GM12878 (cell line): ENCODE results near the gene BEAN1. TPM values are rescaled to one million over a fixed set of nuclear protein-coding genes. Genes with fewer than 3 reads are reported as not detected.

Source experiments
- ATAC-seq: fragments of 200-7000 bp; cut with Tn5 transposase; 3 replicates; pipeline ENCODE4 v1.9.1; 2020; ENCODE audit warnings: mild to moderate bottlenecking, moderate library complexity
- BruUV-seq: library from RNA; stranded (reverse); fragments of 400-500 nt; replicated peaks from 2 replicates; lab custom pipeline; 2021; lab: Mats Ljungman, UMichigan
- CTCF ChIA-PET: fragments of 300-600 bp; sonication (Branson Sonifier 250); formaldehyde crosslinking; extraction: SDS; loops from one replicate; lab custom pipeline; 2021; ENCODE audit warnings: inconsistent platforms; lab: Yijun Ruan, JAX
- POLR2A ChIA-PET: fragments of 350-600 bp; formaldehyde crosslinking; extraction: SDS; loops from one replicate; lab custom pipeline; 2021; ENCODE audit warnings: inconsistent platforms; lab: Charles Lee
- RAD21 ChIA-PET: fragments of 300-600 bp; sonication (Branson Sonifier 250); formaldehyde crosslinking; loops from one replicate; lab custom pipeline; 2023; ENCODE audit warnings: antibody characterized with exemption; ENCODE audit not compliant: unreplicated experiment; lab: Charles Lee
- SMC1A ChIA-PET: fragments of 300-600 bp; sonication (Branson Sonifier 250); formaldehyde crosslinking; loops from one replicate; lab custom pipeline; 2023; ENCODE audit not compliant: unreplicated experiment, uncharacterized antibody; lab: Charles Lee
- DNase-seq: peaks from one replicate; pipeline ENCODE4 v3.0.0-alpha.2; 2011; ENCODE audit warnings: low read depth, low spot score
- FAIRE-seq: peaks from 3 replicates; lab custom pipeline; 2011; peaks lifted over from hg19 to GRCh38; lab: Jason Lieb, UNC
- H2AFZ ChIP-seq: 2 replicates; pipeline ENCODE4 v1.6.0; 2011; ENCODE audit warnings: low read depth, low read length, control low read depth; ENCODE audit not compliant: control insufficient read depth
- H3K27ac ChIP-seq: 2 replicates; pipeline ENCODE4 v1.5.1; 2011; ENCODE audit warnings: control low read depth; ENCODE audit not compliant: control insufficient read depth, insufficient read depth
- H3K27me3 ChIP-seq, 2 experiments: replicated peaks in 1 of 2; 2 replicates each; pipeline versions ENCODE4 v1.6.0 to v1.6.1; 2011; ENCODE audit warnings: low read length in 1 of 2; ENCODE audit not compliant: control insufficient read depth in 2 of 2, insufficient read depth in 2 of 2
- H3K36me3 ChIP-seq, 2 experiments: 2 replicates each; pipeline ENCODE4 v1.5.1; 2011; ENCODE audit warnings: low read length in 1 of 2; ENCODE audit not compliant: control insufficient read depth in 2 of 2, insufficient read depth in 2 of 2
- H3K4me1 ChIP-seq: 2 replicates; pipeline ENCODE4 v1.6.1; 2011; ENCODE audit warnings: mild to moderate bottlenecking, low read length, moderate library complexity, mixed read lengths; ENCODE audit not compliant: control insufficient read depth, insufficient read depth
- H3K4me2 ChIP-seq: 2 replicates; pipeline ENCODE4 v1.6.0; 2011; ENCODE audit warnings: control low read depth; ENCODE audit not compliant: control insufficient read depth, insufficient read depth
- H3K4me3 ChIP-seq: fragments of 200-600 bp; sonication (generic); 2 replicates; pipeline ENCODE4 v1.5.1; 2016
- H3K79me2 ChIP-seq: 2 replicates; pipeline ENCODE4 v1.6.0; 2011; ENCODE audit warnings: low read length; ENCODE audit not compliant: control insufficient read depth, insufficient read depth
- H3K9ac ChIP-seq: 2 replicates; pipeline ENCODE4 v1.8.0; 2011; ENCODE audit warnings: low read length, control low read depth, mixed read lengths; ENCODE audit not compliant: control insufficient read depth, insufficient read depth
- H3K9me3 ChIP-seq: replicated peaks from 3 replicates; pipeline ENCODE4 v1.5.1; 2011; ENCODE audit warnings: mild to moderate bottlenecking, low read length; ENCODE audit not compliant: control insufficient read depth, insufficient read depth
- H4K20me1 ChIP-seq: 2 replicates; pipeline ENCODE4 v1.6.0; 2011; ENCODE audit not compliant: control insufficient read depth, insufficient read depth
- BACH1 ChIP-seq: fragments of 450-650 bp; IDR thresholded peaks from 2 replicates; pipeline ENCODE4 v1.6.1; 2017; ENCODE audit warnings: mild to moderate bottlenecking, borderline replicate concordance
- E2F4 ChIP-seq: IDR thresholded peaks from 2 replicates; pipeline ENCODE4 v1.6.1; 2012; ENCODE audit warnings: low read depth, low read length, improper control_type of control experiment
- HCFC1 ChIP-seq: fragments of 150-350 bp; IDR thresholded peaks from 2 replicates; pipeline ENCODE4 v1.6.1; 2014; ENCODE audit warnings: low read length
- IKZF2 ChIP-seq, 2 experiments: fragments of 450-650 bp; IDR thresholded peaks; 2 replicates each; pipeline ENCODE4 v1.6.1; 2017; ENCODE audit warnings: mild to moderate bottlenecking in 2 of 2, moderate library complexity in 2 of 2
- JUND ChIP-seq: IDR thresholded peaks from 2 replicates; pipeline ENCODE4 v1.6.1; 2012; ENCODE audit warnings: low read depth, mild to moderate bottlenecking, low read length, improper control_type of control experiment, moderate library complexity
- NR2F1 ChIP-seq: fragments of 450-650 bp; conservative IDR thresholded peaks from 2 replicates; pipeline ENCODE4 v1.6.1; 2017; ENCODE audit warnings: mild to moderate bottlenecking
- NRF1 ChIP-seq: conservative IDR thresholded peaks from 2 replicates; pipeline ENCODE4 v1.6.1; 2011; ENCODE audit warnings: mild to moderate bottlenecking, low read depth, low read length, improper control_type of control experiment
- RB1 ChIP-seq: fragments of 450-650 bp; formaldehyde crosslinking; IDR thresholded peaks from 2 replicates; pipeline ENCODE4 v1.6.1; 2017; ENCODE audit warnings: mild to moderate bottlenecking, borderline replicate concordance
- RBBP5 ChIP-seq: fragments of 200-600 bp; sonication (generic); conservative IDR thresholded peaks from 2 replicates; pipeline ENCODE4 v1.6.1; 2016
- RCOR1 ChIP-seq: conservative IDR thresholded peaks from 2 replicates; pipeline ENCODE4 v1.6.1; 2012; ENCODE audit warnings: low read depth, low read length, improper control_type of control experiment
- STAT3 ChIP-seq: IDR thresholded peaks from 2 replicates; pipeline ENCODE4 v1.6.1; 2011; ENCODE audit warnings: low read depth, low read length, improper control_type of control experiment
- USF2 ChIP-seq: IDR thresholded peaks from 2 replicates; pipeline ENCODE4 v1.6.1; 2011; ENCODE audit warnings: low read depth, low read length, improper control_type of control experiment, borderline replicate concordance
- ZZZ3 ChIP-seq: IDR thresholded peaks from 2 replicates; pipeline ENCODE4 v1.6.1; 2011; ENCODE audit warnings: low read depth; ENCODE audit not compliant: control insufficient read depth, insufficient read length
- WGBS: methylation state at CpG from one replicate; pipeline ENCODE4 v1.1.6; 2016; ENCODE audit warnings: low lambda C conversion rate; ENCODE audit not compliant: insufficient replicate concordance, insufficient coverage; ENCODE audit errors: missing lambda C conversion rate; 5-methylcytosine and 5-hydroxymethylcytosine counted together
- in situ Hi-C: fragments of 300-500 bp; cut with MboI; formaldehyde crosslinking; loops from 9 replicates; pipeline ENCODE4 v1.14.3; 2018; ENCODE audit warnings: mixed read lengths
- intact Hi-C: fragments of 100-400 bp; cut with micrococcal nuclease; formaldehyde crosslinking; loops from one replicate; pipeline ENCODE4 v1.14.2; 2022; ENCODE audit not compliant: unreplicated experiment
- polyA plus RNA-seq, 11 experiments: library from polyadenylated mRNA; depleted of rRNA in 4 of 11; unstranded in 6 of 11; stranded (reverse) in 5 of 11; fragments of >200 nt; fragmentation: Nextera tagmentation in 4 of 11; fragmentation: Illumina TruSeq in 1 of 11; extraction: Ambion mirVana in 4 of 11; extraction: Trizol in 1 of 11; gene quantifications; 1 replicate in 1 of 11; 2 replicates in 10 of 11; pipeline versions ENCODE4 v1.2.1 to v1.2.3, GENCODE V29; 2011 to 2016; ENCODE audit warnings: inconsistent platforms in 2 of 11, missing spikeins in 2 of 11, low read depth in 1 of 11
- total RNA-seq, 4 experiments: library from RNA; depleted of rRNA in 3 of 4; stranded (reverse); fragments of >200 nt in 3 of 4; fragmentation: Illumina TruSeq in 1 of 4; extraction: Trizol in 1 of 4; gene quantifications; 2 replicates each; pipeline versions ENCODE4 v1.2.1 to v1.2.3, GENCODE V29; 2013 to 2021
- TF ChIP-seq, protein P1 (sequence below): fragments of 450-650 bp; IDR thresholded peaks from 2 replicates; pipeline ENCODE4 v1.6.1; 2014; ENCODE audit warnings: mild to moderate bottlenecking
- TF ChIP-seq, protein P2 (sequence below): fragments of 450-650 bp; IDR thresholded peaks from 2 replicates; pipeline ENCODE4 v1.6.1; 2016; ENCODE audit warnings: mild to moderate bottlenecking
- TF ChIP-seq, protein P3 (sequence below): fragments of 450-650 bp; formaldehyde crosslinking; IDR thresholded peaks from 2 replicates; pipeline ENCODE4 v1.5.0; 2022; ENCODE audit warnings: mild to moderate bottlenecking, missing genetic modification characterization

Gene BEAN1
- total and polyA plus RNA-seq, 10 of the 15 experiments (the other 5 are each of a cell fraction or from before 2014, with no cell fraction given) = not detected

DNA sequence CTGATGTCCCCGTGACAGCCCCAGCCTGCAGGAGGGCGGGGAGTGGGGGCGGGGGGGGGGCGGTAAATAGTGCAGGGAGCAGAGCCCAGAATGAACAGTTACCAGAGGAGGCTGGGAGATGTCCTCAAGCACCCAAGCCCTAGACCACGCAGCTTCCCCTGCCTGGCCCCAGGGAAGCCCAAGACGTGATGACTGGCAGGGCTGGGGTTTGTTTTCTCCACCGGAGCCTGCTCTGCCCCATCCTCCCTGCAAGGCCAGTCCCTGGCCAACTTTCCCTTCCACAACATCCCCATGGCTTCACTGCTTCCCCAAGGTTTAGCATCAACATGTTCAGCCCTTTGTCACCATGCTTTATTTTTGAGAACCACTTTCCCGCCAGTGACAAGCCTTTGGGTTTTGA lies 1.4 kb upstream of the BEAN1 start:
- Histone ChIP-seq H3K27ac (no peak overlapping the region), H3K79me2 (no peaks in the 10 kb centered on the region), H4K20me1 (no peaks in the 10 kb centered on the region)
- POLR2A ChIA-PET = interaction anchor here (0.5 kb wide), 1 partner anchor 125 kb away, joined by 5 read pairs; no protein-coding TSS in a partner anchor
- TF ChIP-seq BACH1 = no peak
- TF ChIP-seq, protein P1, sequence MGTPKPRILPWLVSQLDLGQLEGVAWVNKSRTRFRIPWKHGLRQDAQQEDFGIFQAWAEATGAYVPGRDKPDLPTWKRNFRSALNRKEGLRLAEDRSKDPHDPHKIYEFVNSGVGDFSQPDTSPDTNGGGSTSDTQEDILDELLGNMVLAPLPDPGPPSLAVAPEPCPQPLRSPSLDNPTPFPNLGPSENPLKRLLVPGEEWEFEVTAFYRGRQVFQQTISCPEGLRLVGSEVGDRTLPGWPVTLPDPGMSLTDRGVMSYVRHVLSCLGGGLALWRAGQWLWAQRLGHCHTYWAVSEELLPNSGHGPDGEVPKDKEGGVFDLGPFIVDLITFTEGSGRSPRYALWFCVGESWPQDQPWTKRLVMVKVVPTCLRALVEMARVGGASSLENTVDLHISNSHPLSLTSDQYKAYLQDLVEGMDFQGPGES = no peak
- TF ChIP-seq, protein P2, sequence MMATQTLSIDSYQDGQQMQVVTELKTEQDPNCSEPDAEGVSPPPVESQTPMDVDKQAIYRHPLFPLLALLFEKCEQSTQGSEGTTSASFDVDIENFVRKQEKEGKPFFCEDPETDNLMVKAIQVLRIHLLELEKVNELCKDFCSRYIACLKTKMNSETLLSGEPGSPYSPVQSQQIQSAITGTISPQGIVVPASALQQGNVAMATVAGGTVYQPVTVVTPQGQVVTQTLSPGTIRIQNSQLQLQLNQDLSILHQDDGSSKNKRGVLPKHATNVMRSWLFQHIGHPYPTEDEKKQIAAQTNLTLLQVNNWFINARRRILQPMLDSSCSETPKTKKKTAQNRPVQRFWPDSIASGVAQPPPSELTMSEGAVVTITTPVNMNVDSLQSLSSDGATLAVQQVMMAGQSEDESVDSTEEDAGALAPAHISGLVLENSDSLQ = no peak
- TF ChIP-seq, protein P3, sequence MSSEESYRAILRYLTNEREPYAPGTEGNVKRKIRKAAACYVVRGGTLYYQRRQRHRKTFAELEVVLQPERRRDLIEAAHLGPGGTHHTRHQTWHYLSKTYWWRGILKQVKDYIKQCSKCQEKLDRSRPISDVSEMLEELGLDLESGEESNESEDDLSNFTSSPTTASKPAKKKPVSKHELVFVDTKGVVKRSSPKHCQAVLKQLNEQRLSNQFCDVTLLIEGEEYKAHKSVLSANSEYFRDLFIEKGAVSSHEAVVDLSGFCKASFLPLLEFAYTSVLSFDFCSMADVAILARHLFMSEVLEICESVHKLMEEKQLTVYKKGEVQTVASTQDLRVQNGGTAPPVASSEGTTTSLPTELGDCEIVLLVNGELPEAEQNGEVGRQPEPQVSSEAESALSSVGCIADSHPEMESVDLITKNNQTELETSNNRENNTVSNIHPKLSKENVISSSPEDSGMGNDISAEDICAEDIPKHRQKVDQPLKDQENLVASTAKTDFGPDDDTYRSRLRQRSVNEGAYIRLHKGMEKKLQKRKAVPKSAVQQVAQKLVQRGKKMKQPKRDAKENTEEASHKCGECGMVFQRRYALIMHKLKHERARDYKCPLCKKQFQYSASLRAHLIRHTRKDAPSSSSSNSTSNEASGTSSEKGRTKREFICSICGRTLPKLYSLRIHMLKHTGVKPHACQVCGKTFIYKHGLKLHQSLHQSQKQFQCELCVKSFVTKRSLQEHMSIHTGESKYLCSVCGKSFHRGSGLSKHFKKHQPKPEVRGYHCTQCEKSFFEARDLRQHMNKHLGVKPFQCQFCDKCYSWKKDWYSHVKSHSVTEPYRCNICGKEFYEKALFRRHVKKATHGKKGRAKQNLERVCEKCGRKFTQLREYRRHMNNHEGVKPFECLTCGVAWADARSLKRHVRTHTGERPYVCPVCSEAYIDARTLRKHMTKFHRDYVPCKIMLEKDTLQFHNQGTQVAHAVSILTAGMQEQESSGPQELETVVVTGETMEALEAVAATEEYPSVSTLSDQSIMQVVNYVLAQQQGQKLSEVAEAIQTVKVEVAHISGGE = no peak
- TF ChIP-seq NR2F1 = no peak
- no peak for TF ChIP-seq RB1
- TF ChIP-seq IKZF2 (IDR thresholded peaks at IDR 0.05) = no peak
- TF ChIP-seq USF2 = no peak
- no peak for TF ChIP-seq RCOR1
- no peak for TF ChIP-seq JUND
- no peak for TF ChIP-seq HCFC1
- TF ChIP-seq E2F4 = no peak
- TF ChIP-seq RBBP5 = no peak
- no peak for TF ChIP-seq STAT3
- TF ChIP-seq ZZZ3 = no peak
- no peak for TF ChIP-seq NRF1
- TF ChIP-seq, all 136 proteins: peak for 0
- Histone ChIP-seq H3K4me3 (no peak overlapping the region), H2AFZ (no peak overlapping the region), H3K27me3 (peaks cover 28 to 35% of the 10 kb centered on the region in 2 experiments), H3K9me3 (no peaks in the 10 kb centered on the region), H3K4me2 (no peak overlapping the region), H3K9ac (no peak overlapping the region), H3K36me3 (no peaks in the 10 kb centered on the region), H3K4me1 (no peaks in the 10 kb centered on the region)
- no peak for FAIRE-seq
- in situ Hi-C loops (no loop called here), intact Hi-C loops (no loop called here)
- WGBS = 21% methylated on average over 6 of the region's 8 CpGs
- CTCF ChIA-PET = no interaction called here
- no peak for DNase-seq
- no peak for ATAC-seq
- RAD21 ChIA-PET = no interaction called here
- no TSS peak for BruUV-seq
- SMC1A ChIA-PET = no interaction called here
